Neural cell (in vitro differentiated cells): ENCODE measurements around the gene KDM4C.

Experiments used
- EP300 ChIP-seq: fragments of 450-650 bp; conservative IDR thresholded peaks from 2 replicates; pipeline ENCODE4 v1.6.1; 2014; ENCODE audit warnings: antibody characterized with exemption, mild to moderate bottlenecking, moderate library complexity; ENCODE audit not compliant: poor library complexity, severe bottlenecking
- EZH2 ChIP-seq: fragments of 200-600, 300-800 bp; shearing (Covaris generic), sonication (generic); IDR thresholded peaks from 2 replicates; pipeline ENCODE4 v1.6.1; 2014; ENCODE audit warnings: antibody characterized with exemption, low read length, borderline replicate concordance, mild to moderate bottlenecking; ENCODE audit not compliant: insufficient read depth, poor library complexity, severe bottlenecking
- MXI1 ChIP-seq: fragments of 450-650 bp; conservative IDR thresholded peaks from 2 replicates; pipeline ENCODE4 v1.6.1; 2014; ENCODE audit warnings: antibody characterized with exemption, mild to moderate bottlenecking; ENCODE audit not compliant: poor library complexity, severe bottlenecking
- POLR2AphosphoS5 ChIP-seq: IDR thresholded peaks from 2 replicates; pipeline ENCODE4 v1.6.1; 2012
- TAF1 ChIP-seq: IDR thresholded peaks from 2 replicates; pipeline ENCODE4 v1.6.1; 2012; ENCODE audit warnings: low read depth
- TF ChIP-seq, protein P1 (sequence below): fragments of 450-650 bp; IDR thresholded peaks from 2 replicates; pipeline ENCODE4 v1.5.1; 2014; ENCODE audit warnings: antibody characterized with exemption, mild to moderate bottlenecking, moderate library complexity; ENCODE audit not compliant: poor library complexity, severe bottlenecking
- TF ChIP-seq, protein P2 (sequence below): IDR thresholded peaks from 2 replicates; pipeline ENCODE4 v1.6.1; 2012; ENCODE audit warnings: borderline replicate concordance

DNA sequence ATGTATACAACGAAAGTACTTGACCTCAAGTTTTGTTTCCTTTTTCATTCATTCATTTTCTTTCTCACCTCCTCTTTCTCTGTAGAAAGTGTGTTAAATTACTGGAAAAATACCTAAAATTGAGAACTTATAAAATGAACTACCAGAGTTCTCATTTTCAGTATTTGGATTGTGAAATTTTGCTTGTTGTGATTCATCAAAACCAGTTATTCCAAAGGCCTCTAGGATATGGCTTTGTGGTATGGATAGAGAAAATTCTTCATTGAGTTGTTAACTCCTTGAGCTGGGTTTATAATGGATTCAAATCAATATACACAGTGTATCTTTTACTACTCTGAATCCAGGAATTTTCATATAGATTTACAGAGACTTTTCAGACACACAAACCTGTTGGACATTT, 287.6 kb downstream of the KDM4C start:
- TF ChIP-seq, protein P1, sequence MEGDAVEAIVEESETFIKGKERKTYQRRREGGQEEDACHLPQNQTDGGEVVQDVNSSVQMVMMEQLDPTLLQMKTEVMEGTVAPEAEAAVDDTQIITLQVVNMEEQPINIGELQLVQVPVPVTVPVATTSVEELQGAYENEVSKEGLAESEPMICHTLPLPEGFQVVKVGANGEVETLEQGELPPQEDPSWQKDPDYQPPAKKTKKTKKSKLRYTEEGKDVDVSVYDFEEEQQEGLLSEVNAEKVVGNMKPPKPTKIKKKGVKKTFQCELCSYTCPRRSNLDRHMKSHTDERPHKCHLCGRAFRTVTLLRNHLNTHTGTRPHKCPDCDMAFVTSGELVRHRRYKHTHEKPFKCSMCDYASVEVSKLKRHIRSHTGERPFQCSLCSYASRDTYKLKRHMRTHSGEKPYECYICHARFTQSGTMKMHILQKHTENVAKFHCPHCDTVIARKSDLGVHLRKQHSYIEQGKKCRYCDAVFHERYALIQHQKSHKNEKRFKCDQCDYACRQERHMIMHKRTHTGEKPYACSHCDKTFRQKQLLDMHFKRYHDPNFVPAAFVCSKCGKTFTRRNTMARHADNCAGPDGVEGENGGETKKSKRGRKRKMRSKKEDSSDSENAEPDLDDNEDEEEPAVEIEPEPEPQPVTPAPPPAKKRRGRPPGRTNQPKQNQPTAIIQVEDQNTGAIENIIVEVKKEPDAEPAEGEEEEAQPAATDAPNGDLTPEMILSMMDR, result no peak
- no peak for TF ChIP-seq POLR2AphosphoS5
- TF ChIP-seq TAF1, result no peak
- TF ChIP-seq EZH2, result no peak
- TF ChIP-seq, protein P2, sequence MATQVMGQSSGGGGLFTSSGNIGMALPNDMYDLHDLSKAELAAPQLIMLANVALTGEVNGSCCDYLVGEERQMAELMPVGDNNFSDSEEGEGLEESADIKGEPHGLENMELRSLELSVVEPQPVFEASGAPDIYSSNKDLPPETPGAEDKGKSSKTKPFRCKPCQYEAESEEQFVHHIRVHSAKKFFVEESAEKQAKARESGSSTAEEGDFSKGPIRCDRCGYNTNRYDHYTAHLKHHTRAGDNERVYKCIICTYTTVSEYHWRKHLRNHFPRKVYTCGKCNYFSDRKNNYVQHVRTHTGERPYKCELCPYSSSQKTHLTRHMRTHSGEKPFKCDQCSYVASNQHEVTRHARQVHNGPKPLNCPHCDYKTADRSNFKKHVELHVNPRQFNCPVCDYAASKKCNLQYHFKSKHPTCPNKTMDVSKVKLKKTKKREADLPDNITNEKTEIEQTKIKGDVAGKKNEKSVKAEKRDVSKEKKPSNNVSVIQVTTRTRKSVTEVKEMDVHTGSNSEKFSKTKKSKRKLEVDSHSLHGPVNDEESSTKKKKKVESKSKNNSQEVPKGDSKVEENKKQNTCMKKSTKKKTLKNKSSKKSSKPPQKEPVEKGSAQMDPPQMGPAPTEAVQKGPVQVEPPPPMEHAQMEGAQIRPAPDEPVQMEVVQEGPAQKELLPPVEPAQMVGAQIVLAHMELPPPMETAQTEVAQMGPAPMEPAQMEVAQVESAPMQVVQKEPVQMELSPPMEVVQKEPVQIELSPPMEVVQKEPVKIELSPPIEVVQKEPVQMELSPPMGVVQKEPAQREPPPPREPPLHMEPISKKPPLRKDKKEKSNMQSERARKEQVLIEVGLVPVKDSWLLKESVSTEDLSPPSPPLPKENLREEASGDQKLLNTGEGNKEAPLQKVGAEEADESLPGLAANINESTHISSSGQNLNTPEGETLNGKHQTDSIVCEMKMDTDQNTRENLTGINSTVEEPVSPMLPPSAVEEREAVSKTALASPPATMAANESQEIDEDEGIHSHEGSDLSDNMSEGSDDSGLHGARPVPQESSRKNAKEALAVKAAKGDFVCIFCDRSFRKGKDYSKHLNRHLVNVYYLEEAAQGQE, result no peak
- no peak for TF ChIP-seq MXI1
- TF ChIP-seq EP300, result no peak
